HepG2 (cell line): ENCODE data around the gene MSANTD4.

Experiments
- CAMTA2 ChIP-seq: sonication (generic); formaldehyde crosslinking; IDR thresholded peaks from 2 replicates; pipeline ENCODE4 v1.4.0; 2020; ENCODE audit warnings: mild to moderate bottlenecking, missing genetic modification reagents, borderline replicate concordance
- FIP1L1 ChIP-seq: fragments of 200-400 bp; formaldehyde crosslinking; IDR thresholded peaks from 2 replicates; pipeline ENCODE4 v1.6.1; 2018; ENCODE audit warnings: low read depth, mild to moderate bottlenecking, low read length, moderate library complexity, borderline replicate concordance; ENCODE audit not compliant: insufficient read depth
- FOXC1 ChIP-seq: sonication (generic); formaldehyde crosslinking; IDR thresholded peaks from 2 replicates; pipeline ENCODE4 v1.8.0; 2022; ENCODE audit warnings: mild to moderate bottlenecking, missing genetic modification reagents, borderline replicate concordance
- RXRB ChIP-seq: IDR thresholded peaks from 2 replicates; pipeline ENCODE4 v1.6.1; 2016; ENCODE audit warnings: borderline replicate concordance, missing genetic modification reagents, missing compliant biosample characterization
- TCF7L2 ChIP-seq: IDR thresholded peaks from 2 replicates; pipeline ENCODE4 v1.6.1; 2011; ENCODE audit warnings: mild to moderate bottlenecking, low read depth, low read length, moderate library complexity
- TEAD2 ChIP-seq: sonication (generic); formaldehyde crosslinking; IDR thresholded peaks from 2 replicates; pipeline ENCODE4 v1.9.0; 2021; ENCODE audit warnings: missing genetic modification reagents
- ZNF644 ChIP-seq: IDR thresholded peaks from 2 replicates; pipeline ENCODE4 v1.6.1; 2016; ENCODE audit warnings: low read depth
- TF ChIP-seq, protein P1 (sequence below): sonication (generic); formaldehyde crosslinking; IDR thresholded peaks from 2 replicates; pipeline ENCODE4 v1.4.0; 2020; ENCODE audit warnings: missing genetic modification reagents

DNA sequence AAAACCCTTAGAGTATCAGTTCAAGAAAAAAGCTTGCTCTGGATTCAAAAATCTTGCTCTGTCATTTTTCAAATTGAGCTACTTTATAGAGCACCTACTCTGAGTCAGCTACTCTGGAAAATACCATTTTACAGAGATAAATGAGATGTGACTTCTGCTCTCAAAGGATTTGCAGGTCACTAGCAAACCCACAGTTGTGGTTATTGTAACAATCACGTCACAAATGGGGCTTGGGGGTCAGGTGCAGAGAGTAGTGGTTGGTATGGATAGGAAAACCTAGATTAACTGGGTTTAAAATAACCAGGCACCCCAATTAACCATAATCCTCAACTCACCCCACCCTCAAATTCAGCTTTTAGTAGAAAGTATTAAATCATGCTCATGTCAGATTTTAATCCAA lies 52.3 kb downstream of the MSANTD4 start:
- TF ChIP-seq, protein P1, sequence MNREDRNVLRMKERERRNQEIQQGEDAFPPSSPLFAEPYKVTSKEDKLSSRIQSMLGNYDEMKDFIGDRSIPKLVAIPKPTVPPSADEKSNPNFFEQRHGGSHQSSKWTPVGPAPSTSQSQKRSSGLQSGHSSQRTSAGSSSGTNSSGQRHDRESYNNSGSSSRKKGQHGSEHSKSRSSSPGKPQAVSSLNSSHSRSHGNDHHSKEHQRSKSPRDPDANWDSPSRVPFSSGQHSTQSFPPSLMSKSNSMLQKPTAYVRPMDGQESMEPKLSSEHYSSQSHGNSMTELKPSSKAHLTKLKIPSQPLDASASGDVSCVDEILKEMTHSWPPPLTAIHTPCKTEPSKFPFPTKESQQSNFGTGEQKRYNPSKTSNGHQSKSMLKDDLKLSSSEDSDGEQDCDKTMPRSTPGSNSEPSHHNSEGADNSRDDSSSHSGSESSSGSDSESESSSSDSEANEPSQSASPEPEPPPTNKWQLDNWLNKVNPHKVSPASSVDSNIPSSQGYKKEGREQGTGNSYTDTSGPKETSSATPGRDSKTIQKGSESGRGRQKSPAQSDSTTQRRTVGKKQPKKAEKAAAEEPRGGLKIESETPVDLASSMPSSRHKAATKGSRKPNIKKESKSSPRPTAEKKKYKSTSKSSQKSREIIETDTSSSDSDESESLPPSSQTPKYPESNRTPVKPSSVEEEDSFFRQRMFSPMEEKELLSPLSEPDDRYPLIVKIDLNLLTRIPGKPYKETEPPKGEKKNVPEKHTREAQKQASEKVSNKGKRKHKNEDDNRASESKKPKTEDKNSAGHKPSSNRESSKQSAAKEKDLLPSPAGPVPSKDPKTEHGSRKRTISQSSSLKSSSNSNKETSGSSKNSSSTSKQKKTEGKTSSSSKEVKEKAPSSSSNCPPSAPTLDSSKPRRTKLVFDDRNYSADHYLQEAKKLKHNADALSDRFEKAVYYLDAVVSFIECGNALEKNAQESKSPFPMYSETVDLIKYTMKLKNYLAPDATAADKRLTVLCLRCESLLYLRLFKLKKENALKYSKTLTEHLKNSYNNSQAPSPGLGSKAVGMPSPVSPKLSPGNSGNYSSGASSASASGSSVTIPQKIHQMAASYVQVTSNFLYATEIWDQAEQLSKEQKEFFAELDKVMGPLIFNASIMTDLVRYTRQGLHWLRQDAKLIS, result no peak
- no peak for TF ChIP-seq CAMTA2 (CRISPR knock-in tag)
- no peak for TF ChIP-seq FOXC1 (CRISPR knock-in tag)
- TF ChIP-seq FIP1L1, result no peak
- TF ChIP-seq TEAD2 (CRISPR knock-in tag), result no peak
- no peak for TF ChIP-seq TCF7L2
- no peak for TF ChIP-seq RXRB
- TF ChIP-seq ZNF644 (CRISPR knock-in tag), result no peak
